ENCODE data around the gene SMYD3. TPM values are rescaled to one million over a fixed set of nuclear protein-coding genes. Genes with fewer than 3 reads are reported as not detected.

The SMYD3 gene
- total RNA-seq, 1 donor from 2014 or later, result 31.9 TPM

- TF ChIP-seq, protein P1, sequence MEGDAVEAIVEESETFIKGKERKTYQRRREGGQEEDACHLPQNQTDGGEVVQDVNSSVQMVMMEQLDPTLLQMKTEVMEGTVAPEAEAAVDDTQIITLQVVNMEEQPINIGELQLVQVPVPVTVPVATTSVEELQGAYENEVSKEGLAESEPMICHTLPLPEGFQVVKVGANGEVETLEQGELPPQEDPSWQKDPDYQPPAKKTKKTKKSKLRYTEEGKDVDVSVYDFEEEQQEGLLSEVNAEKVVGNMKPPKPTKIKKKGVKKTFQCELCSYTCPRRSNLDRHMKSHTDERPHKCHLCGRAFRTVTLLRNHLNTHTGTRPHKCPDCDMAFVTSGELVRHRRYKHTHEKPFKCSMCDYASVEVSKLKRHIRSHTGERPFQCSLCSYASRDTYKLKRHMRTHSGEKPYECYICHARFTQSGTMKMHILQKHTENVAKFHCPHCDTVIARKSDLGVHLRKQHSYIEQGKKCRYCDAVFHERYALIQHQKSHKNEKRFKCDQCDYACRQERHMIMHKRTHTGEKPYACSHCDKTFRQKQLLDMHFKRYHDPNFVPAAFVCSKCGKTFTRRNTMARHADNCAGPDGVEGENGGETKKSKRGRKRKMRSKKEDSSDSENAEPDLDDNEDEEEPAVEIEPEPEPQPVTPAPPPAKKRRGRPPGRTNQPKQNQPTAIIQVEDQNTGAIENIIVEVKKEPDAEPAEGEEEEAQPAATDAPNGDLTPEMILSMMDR (IDR thresholded peaks at IDR 0.05; ENCODE audit: unreplicated experiment), result no peak
- H3K36me3 Mint-ChIP-seq (ENCODE audit: insufficient read depth), result peaks cover 1% of the 10 kb centered on the region
- no peaks in the 10 kb centered on the region for H3K27me3 Mint-ChIP-seq
- no peak for DNase-seq (ENCODE audit: low spot score, unreplicated experiment)
- H3K4me1 Mint-ChIP-seq (ENCODE audit: low read depth), result peaks cover 3% of the 10 kb centered on the region
- no peak overlapping the region for H3K27ac Mint-ChIP-seq
- no peak overlapping the region for H3K4me3 Mint-ChIP-seq (ENCODE audit: low read depth)
- H3K9me3 Mint-ChIP-seq (ENCODE audit: low read depth), result no peaks in the 10 kb centered on the region
These were observed 577.9 kb downstream of the SMYD3 start for GRCh38 chr1:245929224-245929623.

DNA sequence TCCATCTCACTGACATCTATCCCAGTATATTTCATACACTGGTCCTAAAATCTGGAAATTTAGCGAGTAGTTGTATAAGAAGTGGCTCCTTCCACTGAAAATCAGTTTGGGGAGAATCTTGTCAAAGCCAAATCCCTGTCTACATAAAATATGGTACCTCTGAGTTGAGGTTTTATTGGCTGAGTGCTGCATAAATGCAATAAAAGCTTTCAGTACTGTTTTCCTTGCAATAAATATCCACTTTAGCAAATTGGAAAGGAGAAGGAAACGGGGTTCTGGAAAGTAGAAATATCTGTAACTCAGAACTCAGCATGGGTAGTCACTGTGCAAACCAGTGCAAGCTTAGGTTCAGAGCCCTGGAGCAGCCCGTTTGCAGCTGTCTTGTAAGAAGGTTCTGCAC lies 580.2 kb downstream of the SMYD3 start:
- H3K4me3 Mint-ChIP-seq (ENCODE audit: low read depth), result no peak overlapping the region
- peaks cover 1% of the 10 kb centered on the region for H3K36me3 Mint-ChIP-seq (ENCODE audit: insufficient read depth)
- no peaks in the 10 kb centered on the region for H3K9me3 Mint-ChIP-seq (ENCODE audit: low read depth)
- TF ChIP-seq, protein P1 (IDR thresholded peaks at IDR 0.05; ENCODE audit: unreplicated experiment), result no peak
- no peak for DNase-seq (ENCODE audit: low spot score, unreplicated experiment)
- no peaks in the 10 kb centered on the region for H3K27me3 Mint-ChIP-seq
- no peak overlapping the region for H3K27ac Mint-ChIP-seq
- no peaks in the 10 kb centered on the region for H3K4me1 Mint-ChIP-seq (ENCODE audit: low read depth)

- Mint-ChIP-seq H3K4me1 (ENCODE audit: low read depth) (no peaks in the 10 kb centered on the region), H3K36me3 (ENCODE audit: insufficient read depth) (peaks cover 1% of the 10 kb centered on the region), H3K27me3 (no peaks in the 10 kb centered on the region), H3K27ac (no peak overlapping the region), H3K9me3 (ENCODE audit: low read depth) (peaks cover 5% of the 10 kb centered on the region), H3K4me3 (ENCODE audit: low read depth) (no peak overlapping the region)
- TF ChIP-seq, protein P1 (IDR thresholded peaks at IDR 0.05; ENCODE audit: unreplicated experiment), result no peak
- no peak for DNase-seq (ENCODE audit: low spot score, unreplicated experiment)
These were observed 583.9 kb downstream of the SMYD3 start for GRCh38 chr1:245923215-245923614.

- DNase-seq (ENCODE audit: low spot score, unreplicated experiment), result no peak
- Mint-ChIP-seq H3K4me1 (ENCODE audit: low read depth) (no peaks in the 10 kb centered on the region), H3K27me3 (no peaks in the 10 kb centered on the region), H3K36me3 (ENCODE audit: insufficient read depth) (peaks cover 1% of the 10 kb centered on the region), H3K27ac (no peak overlapping the region), H3K9me3 (ENCODE audit: low read depth) (peaks cover 5% of the 10 kb centered on the region), H3K4me3 (ENCODE audit: low read depth) (no peak overlapping the region)
- TF ChIP-seq, protein P1 (IDR thresholded peaks at IDR 0.05; ENCODE audit: unreplicated experiment), result no peak
These were observed 585.7 kb downstream of the SMYD3 start for GRCh38 chr1:245921417-245921816.

- TF ChIP-seq, protein P1 (IDR thresholded peaks at IDR 0.05; ENCODE audit: unreplicated experiment), result no peak
- no peaks in the 10 kb centered on the region for H3K4me1 Mint-ChIP-seq (ENCODE audit: low read depth)
- H3K9me3 Mint-ChIP-seq (ENCODE audit: low read depth), result peaks cover 11% of the 10 kb centered on the region
- DNase-seq (ENCODE audit: low spot score, unreplicated experiment), result no peak
- no peak overlapping the region for H3K27ac Mint-ChIP-seq
- H3K36me3 Mint-ChIP-seq (ENCODE audit: insufficient read depth), result peaks cover 8% of the 10 kb centered on the region
- no peak overlapping the region for H3K4me3 Mint-ChIP-seq (ENCODE audit: low read depth)
- H3K27me3 Mint-ChIP-seq, result no peaks in the 10 kb centered on the region
These were observed 589.7 kb downstream of the SMYD3 start for GRCh38 chr1:245917403-245917802.

All from progenitor cell of endocrine pancreas (in vitro differentiated cells).